ENCODE measurements around the gene TF.

Gene TF

DNA sequence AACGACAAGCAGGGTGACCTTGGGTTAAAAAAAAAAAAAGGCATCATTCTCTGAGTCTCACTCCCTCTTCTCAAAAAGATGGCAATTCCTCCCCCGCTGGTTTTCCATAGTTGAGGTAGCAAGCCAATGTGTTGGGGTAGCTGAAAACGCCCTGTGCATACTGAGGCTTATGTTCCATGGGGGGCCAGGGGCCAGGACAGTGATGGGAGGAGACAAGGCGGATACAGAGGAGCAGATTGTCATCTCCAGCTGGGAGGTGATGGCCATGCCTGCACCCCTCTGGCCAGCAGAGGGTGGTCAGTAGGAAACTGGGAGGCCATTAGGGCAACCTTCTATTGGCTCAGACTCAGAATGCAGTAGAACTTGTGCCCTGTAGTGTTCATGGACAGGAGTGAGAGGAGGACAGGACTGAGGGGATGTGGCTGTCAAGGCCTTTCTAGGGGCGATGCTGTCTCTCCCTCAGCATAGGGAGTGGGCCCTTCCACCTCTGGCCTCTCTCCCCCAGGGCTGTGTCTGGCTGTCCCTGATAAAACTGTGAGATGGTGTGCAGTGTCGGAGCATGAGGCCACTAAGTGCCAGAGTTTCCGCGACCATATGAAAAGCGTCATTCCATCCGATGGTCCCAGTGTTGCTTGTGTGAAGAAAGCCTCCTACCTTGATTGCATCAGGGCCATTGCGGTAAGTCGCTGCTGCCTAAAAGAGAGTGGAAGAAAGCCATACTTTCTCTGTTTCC lies 1.9 kb downstream of the TF start:
- no peak for DNase-seq

GRCh38 chr3:133749427-133750258 lies 3.5 kb downstream of the TF start:
- DNase-seq: no peak

GRCh38 chr3:133750259-133750656 lies 4.1 kb downstream of the TF start:
- DNase-seq: no peak

DNA sequence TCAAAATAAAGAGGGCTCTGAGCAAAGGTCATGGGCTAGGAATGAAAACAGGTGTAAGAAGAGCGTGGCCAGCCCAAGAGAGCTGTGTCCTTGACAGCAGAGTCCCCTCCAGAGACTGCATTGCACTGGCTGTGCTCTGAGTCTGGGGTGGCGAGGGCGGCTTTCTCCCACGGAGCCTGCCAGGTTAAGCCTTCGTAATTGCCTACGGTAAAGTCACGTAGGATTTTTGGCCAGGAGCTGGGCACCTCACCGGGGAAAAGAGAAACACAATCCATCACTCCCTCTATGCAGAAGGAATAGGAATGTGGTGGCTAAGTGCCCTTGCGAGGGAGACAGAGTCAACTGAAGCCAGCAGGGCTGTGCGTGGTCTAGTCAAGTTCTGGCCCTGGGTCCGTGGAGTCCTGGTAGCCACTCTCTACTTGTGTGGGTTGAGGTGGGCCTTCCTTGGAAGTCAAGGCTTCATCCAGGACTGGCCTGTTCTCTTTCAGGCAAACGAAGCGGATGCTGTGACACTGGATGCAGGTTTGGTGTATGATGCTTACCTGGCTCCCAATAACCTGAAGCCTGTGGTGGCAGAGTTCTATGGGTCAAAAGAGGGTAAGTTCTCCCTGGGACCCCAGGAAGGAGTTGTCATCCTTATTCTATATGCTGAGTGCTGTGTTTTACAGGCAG lies 7.0 kb downstream of the TF start:
- DNase-seq: no peak

- DNase-seq: no peak
Observed at GRCh38 chr3:133753779-133754164, 7.6 kb downstream of the TF start.

GRCh38 chr3:133754455-133754854 lies 8.3 kb downstream of the TF start:
- DNase-seq: no peak

DNA sequence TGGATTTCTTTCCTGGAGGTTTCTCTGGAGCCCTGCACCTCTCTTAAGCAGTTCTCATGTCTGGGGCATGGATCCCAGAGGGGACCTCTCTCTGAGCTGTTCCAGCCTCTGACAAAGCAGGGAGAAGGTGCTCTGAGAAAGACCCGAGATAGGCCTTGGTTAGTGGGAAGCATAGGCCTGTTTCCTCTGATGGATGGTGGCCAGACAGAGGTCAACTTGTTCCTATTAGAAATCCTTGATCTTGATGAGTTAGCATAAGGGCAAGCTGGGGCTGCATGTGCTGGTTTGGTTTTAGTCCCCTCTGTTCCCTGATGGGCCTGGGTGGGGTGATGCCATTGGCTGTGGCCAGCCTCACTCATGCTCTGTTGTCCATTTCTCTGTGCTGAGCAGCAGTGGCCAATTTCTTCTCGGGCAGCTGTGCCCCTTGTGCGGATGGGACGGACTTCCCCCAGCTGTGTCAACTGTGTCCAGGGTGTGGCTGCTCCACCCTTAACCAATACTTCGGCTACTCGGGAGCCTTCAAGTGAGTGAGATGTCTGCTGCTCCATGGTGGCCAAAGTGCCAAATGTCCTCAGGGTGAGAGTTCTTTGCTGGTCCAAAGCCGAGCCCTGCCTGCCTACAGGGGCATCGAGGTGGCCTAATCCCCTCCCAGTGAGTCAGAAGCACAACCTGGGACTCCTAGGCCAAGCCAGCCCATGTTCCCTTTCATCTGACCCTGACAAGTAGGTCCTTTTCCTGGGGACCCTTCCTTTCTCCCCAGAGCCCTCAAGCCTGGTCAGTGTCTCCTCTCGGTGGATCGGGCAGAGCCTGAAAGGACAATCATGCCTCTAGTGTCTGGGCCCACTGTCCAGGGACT lies 9.0 kb downstream of the TF start:
- DNase-seq: no peak

DNA sequence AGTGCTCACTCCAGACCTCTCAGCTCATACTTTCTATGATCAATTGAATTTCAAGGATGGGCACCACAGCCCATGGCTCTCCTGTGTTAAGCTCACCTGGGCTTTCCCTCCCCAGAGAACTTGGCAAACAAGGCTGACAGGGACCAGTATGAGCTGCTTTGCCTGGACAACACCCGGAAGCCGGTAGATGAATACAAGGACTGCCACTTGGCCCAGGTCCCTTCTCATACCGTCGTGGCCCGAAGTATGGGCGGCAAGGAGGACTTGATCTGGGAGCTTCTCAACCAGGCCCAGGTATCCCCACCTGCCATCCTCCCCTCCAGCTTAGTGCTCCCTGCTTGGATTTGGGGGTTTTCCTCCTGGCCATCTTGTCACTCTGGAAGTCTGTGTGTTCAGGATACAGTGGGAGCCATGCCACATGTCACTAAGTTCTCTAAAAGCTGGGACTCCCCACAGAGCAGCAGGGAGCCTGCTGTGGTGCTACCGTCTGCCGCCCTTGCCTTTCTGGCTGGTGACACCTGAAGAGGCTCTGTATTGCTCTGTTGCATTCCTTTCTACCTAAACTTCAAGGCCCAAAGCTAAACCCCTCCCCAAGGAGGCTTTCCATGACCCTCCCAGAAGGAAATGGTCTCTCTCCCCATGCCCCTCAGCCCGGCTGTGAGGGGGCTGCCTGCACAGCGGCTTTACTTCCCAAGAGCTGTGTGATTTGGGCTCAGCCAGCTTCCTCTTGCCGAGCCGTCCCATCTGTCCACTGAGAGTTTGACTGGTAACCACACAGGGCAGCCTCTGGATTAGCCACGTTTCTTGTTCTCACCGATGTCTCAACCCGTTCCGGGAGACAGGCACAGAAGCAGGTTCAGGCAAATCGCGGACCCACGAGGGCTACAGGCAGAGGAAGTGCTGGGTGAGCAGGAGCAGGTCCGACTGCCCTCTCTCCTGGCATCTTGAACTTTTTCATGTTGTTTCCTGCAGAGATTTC lies 10.8 kb downstream of the TF start:
- no peak for DNase-seq

DNA sequence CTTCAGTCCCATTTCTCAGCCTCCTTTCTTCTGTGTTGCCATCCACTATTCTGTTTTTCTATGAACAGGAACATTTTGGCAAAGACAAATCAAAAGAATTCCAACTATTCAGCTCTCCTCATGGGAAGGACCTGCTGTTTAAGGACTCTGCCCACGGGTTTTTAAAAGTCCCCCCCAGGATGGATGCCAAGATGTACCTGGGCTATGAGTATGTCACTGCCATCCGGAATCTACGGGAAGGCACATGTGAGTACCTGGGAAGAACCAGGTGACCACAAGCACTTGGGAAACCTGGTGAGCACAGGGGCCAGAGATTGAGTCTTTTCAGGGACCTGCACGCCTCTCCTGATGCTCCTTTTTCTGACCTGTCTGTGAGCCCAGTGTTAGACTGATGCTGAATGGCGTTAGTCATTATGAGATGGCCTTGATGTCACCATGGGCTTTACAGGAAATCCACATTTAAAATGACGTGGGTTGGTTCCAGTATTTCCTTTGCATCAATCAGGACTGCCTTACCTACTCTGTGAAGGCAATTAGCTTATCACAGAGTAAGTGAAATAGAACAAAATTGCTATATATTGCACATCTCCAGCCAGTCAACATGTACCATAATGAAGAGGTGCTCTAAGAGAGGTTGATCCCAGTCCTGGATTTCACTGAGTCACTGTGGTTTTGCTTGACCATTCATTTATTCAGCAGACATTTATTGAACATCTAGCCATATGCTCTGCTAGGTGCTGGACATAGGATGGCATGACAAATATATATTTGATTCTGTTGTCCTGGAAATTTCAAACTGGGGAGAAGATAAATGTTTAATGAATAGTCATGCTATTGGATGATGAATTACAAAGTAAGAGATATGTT lies 11.7 kb downstream of the TF start:
- no peak for DNase-seq

GRCh38 chr3:133758568-133758928 lies 12.4 kb downstream of the TF start:
- DNase-seq: no peak

DNA sequence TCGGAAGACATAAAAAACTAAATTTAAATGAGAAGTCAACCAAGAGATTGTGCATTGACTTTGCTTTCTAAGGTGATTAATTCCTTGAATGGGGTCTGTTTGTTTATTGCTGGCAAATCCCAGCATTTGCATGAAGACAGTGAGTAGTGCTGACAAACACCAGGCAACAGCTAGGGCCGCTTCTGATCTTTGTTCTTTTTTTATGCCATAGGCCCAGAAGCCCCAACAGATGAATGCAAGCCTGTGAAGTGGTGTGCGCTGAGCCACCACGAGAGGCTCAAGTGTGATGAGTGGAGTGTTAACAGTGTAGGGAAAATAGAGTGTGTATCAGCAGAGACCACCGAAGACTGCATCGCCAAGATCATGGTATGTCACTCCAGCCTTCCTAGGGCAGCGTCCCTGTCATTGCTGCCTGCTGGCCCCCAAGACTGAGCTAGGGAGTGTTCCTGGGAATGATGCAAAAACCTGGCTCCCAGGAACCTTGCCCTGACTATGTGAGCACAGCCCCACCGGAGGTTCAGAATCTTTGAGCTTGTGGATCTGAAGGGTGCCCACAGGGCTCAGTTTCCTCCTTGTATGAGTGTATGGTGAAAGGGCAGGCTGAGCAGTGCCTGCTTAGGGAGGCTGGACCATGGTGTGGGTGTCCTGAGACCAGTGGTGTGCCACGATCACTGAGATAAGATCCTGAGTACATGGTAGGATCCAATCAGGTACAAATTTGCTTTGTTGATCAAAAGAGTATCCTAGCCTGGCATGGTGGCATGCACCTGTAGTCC lies 13.0 kb downstream of the TF start:
- no peak for DNase-seq

DNA sequence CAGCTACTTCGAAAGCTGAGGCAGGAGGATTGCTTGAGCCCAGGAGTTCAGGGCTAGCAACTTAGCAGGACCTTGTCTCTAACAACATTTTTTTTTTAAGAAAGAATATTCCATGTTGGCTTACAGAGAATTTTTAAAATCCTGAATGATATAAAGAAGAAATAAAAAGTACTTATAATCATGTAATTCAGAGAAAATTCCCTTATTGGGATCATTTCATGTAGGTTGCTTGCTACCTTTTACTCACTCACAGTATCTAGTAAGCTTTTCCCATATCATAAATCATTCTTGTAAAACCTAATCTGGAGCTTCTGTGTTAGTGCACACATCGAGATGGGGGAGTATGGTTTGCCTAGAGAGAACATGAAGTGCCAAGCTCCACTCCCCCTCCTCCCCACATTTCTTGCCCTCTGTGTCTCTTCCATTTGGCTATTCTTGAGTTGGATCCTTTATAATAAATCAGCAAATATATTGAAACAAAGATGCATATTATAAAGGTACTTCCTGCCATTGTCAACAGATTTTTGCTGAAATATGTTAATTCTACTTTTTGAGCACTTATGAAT lies 13.6 kb downstream of the TF start:
- no peak for DNase-seq

DNA sequence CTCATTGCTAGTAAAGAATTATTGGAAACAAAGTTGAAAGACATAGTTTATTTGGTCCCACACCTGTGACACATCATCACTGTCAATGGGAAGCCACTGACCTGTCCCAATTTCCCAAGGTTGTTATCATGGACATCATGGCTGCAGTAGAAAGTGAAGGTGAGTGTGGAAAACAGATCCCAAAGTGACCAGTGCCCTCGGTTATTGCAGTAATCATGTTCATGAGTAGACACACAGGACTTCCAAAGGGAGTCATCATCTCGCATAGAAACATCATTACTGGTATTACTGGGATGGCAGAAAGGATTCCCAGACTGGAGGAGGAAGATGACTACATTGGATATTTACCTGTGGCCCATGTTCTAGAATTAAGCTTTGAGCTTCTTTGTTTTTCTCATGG lies 14.7 kb downstream of the TF start:
- DNase-seq: no peak

- no peak for DNase-seq
Observed at GRCh38 chr3:133761605-133762484, 15.7 kb downstream of the TF start.

DNA sequence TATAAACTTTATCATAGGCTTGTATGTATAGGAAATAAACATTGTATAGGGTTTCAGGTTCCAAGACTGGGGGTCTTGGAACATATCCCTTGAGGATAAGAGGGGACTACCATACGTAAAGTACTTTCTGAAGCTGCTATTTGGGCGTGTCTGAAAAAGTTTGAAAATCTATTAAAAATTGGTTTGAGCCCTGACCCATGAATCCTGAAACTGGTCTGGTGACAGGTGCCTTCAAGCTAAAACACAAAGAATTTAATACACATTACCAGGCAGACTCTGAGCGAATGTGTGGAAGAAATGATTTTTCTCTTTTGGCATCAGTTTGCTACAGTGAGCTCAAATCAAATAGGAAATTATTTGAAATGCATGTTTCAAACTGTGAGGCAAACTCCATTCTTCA lies 16.3 kb downstream of the TF start:
- no peak for DNase-seq

- no peak for DNase-seq
Observed at GRCh38 chr3:133763797-133764683, 17.8 kb downstream of the TF start.

GRCh38 chr3:133765256-133765655 lies 19.1 kb downstream of the TF start:
- DNase-seq: no peak
